Skeletal muscle satellite cell (primary cell): ENCODE measurements around the gene BPIFA3.

ENCODE experiments used
- H3K27me3 ChIP-seq: 2 replicates; pipeline ENCODE4 v1.7.0; 2013; ENCODE audit warnings: low read length; ENCODE audit not compliant: control insufficient read depth, insufficient read depth
- H3K36me3 ChIP-seq: 2 replicates; pipeline ENCODE4 v1.7.0; 2013; ENCODE audit warnings: mild to moderate bottlenecking, control low read depth, low read length; ENCODE audit not compliant: insufficient read depth
- H3K4me1 ChIP-seq: 2 replicates; pipeline ENCODE4 v1.7.0; 2013; ENCODE audit warnings: low read length; ENCODE audit not compliant: control insufficient read depth, insufficient read depth
- H3K4me2 ChIP-seq: 2 replicates; pipeline ENCODE4 v1.7.0; 2013; ENCODE audit warnings: mild to moderate bottlenecking, low read length
- H3K4me3 ChIP-seq: 2 replicates; pipeline ENCODE4 v1.7.0; 2013; ENCODE audit warnings: low read length
- H3K9ac ChIP-seq: 2 replicates; pipeline ENCODE4 v1.7.0; 2013; ENCODE audit warnings: mild to moderate bottlenecking, low read depth, low read length, moderate library complexity
- H3K9me3 ChIP-seq: replicated peaks from 2 replicates; pipeline ENCODE4 v1.7.0; 2013; ENCODE audit warnings: mild to moderate bottlenecking, control low read depth, low read length

The BPIFA3 gene

GRCh38 chr20:33267701-33268100 lies 50.5 kb downstream of the BPIFA3 start:
- Histone ChIP-seq H3K4me3 (no peak overlapping the region), H3K27me3 (peaks cover 30% of the 10 kb centered on the region), H3K4me1 (no peaks in the 10 kb centered on the region)

GRCh38 chr20:33272155-33272873 lies 55.2 kb downstream of the BPIFA3 start:
- Histone ChIP-seq H3K4me2 (no peak overlapping the region), H3K4me1 (no peaks in the 10 kb centered on the region), H3K9ac (no peak overlapping the region), H3K36me3 (no peaks in the 10 kb centered on the region), H3K9me3 (no peaks in the 10 kb centered on the region), H3K4me3 (no peak overlapping the region), H3K27me3 (peaks cover 27% of the 10 kb centered on the region)

More at GRCh38 chr20:33267701-33268100, 50.5 kb downstream of the BPIFA3 start:
- no peaks in the 10 kb centered on the region for H3K9me3 ChIP-seq
- no peak overlapping the region for H3K4me2 ChIP-seq
- no peak overlapping the region for H3K9ac ChIP-seq
- no peaks in the 10 kb centered on the region for H3K36me3 ChIP-seq

DNA sequence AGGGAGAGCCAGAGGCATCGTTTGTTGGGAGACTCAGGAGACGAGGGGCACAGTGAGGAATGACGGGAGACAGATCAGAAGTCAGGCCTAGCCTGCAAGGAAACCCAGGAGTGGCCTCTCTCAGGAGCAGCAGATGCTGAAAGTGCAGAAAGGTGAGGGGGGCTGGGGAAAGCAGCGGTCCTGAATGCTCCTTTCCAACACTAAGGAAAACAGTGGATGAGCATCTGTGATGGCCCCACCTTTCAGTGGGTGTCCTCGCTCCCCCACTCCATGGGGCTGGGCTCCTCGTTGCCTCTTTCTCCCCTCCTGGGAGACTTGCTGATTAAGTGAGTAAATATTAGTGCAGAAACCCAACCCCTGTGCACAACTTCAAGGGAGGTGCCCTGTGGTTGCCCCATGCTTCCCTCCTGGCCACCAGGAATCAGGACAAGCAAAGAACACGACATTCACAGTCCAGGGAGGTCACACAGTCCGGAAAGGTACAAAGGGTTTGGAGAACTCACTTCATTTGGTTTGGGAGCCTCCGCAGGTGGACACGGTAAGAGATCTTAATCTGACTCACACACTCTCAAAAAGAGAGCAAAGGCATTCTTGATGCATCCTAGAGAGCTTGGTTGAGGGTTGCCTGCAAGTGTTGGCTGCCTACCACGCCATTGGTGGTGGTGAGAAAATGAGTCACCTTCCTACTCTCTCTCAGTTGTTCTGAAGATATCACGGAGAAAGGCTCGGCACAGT lies 56.1 kb downstream of the BPIFA3 start:
- H3K36me3 ChIP-seq = no peaks in the 10 kb centered on the region

GRCh38 chr20:33275215-33275614 lies 58.1 kb downstream of the BPIFA3 start:
- Histone ChIP-seq H3K4me3 (no peak overlapping the region), H3K9me3 (no peaks in the 10 kb centered on the region), H3K9ac (no peak overlapping the region), H3K4me2 (no peak overlapping the region), H3K27me3 (peaks cover 51% of the 10 kb centered on the region), H3K4me1 (no peaks in the 10 kb centered on the region), H3K36me3 (no peaks in the 10 kb centered on the region)

More for the DNA sequence above, 56.1 kb downstream of the BPIFA3 start:
- Histone ChIP-seq H3K4me2 (no peak overlapping the region), H3K9ac (no peak overlapping the region), H3K4me3 (no peak overlapping the region), H3K4me1 (no peaks in the 10 kb centered on the region), H3K27me3 (peaks cover 37% of the 10 kb centered on the region), H3K9me3 (no peaks in the 10 kb centered on the region)

DNA sequence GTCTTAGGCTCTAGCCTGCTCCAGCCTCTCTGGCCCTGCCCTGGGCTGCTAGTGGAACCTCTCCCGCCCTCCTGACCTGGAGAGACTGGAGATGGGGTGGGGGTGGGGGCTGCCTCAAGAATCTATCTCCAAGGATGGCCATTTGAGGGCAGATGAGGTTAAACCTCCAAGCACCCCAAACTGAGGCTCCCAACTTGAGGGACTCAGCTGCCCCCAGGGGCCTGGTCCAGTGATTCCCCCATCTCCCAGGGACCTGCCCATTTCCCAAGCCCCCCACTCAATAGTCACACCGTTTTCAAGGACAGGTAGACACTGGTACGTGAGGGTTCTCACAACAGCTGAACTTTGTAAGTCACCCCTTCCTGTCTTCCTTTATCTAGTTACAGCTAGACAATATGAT lies 58.7 kb downstream of the BPIFA3 start:
- H3K9ac ChIP-seq = no peak overlapping the region
- H3K4me3 ChIP-seq = no peak overlapping the region
- no peak overlapping the region for H3K4me2 ChIP-seq
- H3K9me3 ChIP-seq = no peaks in the 10 kb centered on the region
- no peaks in the 10 kb centered on the region for H3K4me1 ChIP-seq
- H3K36me3 ChIP-seq = no peaks in the 10 kb centered on the region
- H3K27me3 ChIP-seq = peaks cover 47% of the 10 kb centered on the region

DNA sequence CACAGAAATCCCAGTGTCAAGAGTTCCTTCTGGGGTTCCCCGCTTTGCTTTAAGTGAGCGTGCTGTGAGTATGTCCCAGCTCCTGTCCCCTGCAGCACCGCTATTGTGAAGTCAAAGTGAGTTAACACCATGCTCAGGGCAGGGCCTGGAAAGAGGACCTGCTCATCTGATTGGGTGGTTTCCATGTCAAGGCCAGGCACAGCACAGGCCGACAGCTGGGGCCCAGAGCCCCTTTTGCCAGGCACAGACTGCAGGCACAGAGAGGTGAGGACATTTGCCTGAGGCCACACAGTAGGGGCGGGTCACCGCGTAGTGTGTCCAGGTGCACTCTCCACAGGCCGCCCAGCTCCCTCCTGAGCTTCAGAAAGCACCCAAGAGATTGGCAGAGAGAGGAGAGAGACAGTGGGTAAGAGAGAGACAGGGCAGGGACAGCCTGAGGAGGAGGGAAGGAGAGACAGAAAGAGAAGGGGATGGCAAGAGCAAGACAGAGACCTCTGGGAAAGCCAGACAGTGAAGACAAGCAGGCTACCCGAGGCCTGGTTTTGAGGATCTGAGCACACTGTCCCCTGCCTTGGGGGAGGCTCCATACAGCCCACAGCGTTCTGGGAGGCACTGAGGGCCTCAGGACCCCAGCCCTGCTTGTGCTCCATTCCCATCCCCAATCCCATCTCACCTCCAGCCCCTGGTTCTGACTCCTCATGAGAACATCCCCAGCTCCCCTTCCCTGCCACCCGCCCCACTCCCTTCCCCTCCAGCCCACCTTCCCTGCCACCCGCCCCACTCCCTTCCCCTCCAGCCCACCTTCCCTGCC lies 59.4 kb downstream of the BPIFA3 start:
- H3K36me3 ChIP-seq = no peaks in the 10 kb centered on the region
- no peaks in the 10 kb centered on the region for H3K9me3 ChIP-seq
- H3K4me2 ChIP-seq = no peak overlapping the region
- H3K4me1 ChIP-seq = no peaks in the 10 kb centered on the region
- H3K4me3 ChIP-seq = no peak overlapping the region
- H3K9ac ChIP-seq = no peak overlapping the region
- H3K27me3 ChIP-seq = peaks cover 49% of the 10 kb centered on the region
